ENCODE data around the gene IL24.
A peak's percentile ranks its signal among the peaks of the same experiment; 100 is the strongest.

IL24 gene

GRCh38 chr1:206895837-206896242, 1.4 kb upstream of the IL24 start:
- peaks cover 61% of the 10 kb centered on the region for H3K4me1 ChIP-seq (ENCODE audit: control insufficient read depth, insufficient read depth, low read length)
- DNase-seq (ENCODE audit: low read depth), result peak; percentile 76
- H3K27me3 ChIP-seq (replicated peaks; ENCODE audit: control insufficient read depth, insufficient read depth, low read length), result no peaks in the 10 kb centered on the region
- H3K9me3 ChIP-seq (ENCODE audit: control insufficient read depth, low read length), result no peaks in the 10 kb centered on the region
- no peak overlapping the region for H3K9ac ChIP-seq (ENCODE audit: low read length)
- H3K4me3 ChIP-seq (ENCODE audit: low read length), result no peak overlapping the region
- H3K36me3 ChIP-seq (ENCODE audit: control insufficient read depth, insufficient read depth, low read length, severe bottlenecking), result no peaks in the 10 kb centered on the region

- H3K27me3 ChIP-seq (replicated peaks; ENCODE audit: control insufficient read depth, insufficient read depth, low read length), result no peaks in the 10 kb centered on the region
- no peak overlapping the region for H3K9ac ChIP-seq (ENCODE audit: low read length)
- H3K4me3 ChIP-seq (ENCODE audit: low read length), result no peak overlapping the region
- peaks cover 57% of the 10 kb centered on the region for H3K4me1 ChIP-seq (ENCODE audit: control insufficient read depth, insufficient read depth, low read length)
- H3K36me3 ChIP-seq (ENCODE audit: control insufficient read depth, insufficient read depth, low read length, severe bottlenecking), result no peaks in the 10 kb centered on the region
- H3K9me3 ChIP-seq (ENCODE audit: control insufficient read depth, low read length), result no peaks in the 10 kb centered on the region
- no peak for DNase-seq (ENCODE audit: low read depth)
These were observed 982 bp upstream of the IL24 start for GRCh38 chr1:206896261-206896660.

- Histone ChIP-seq H3K36me3 (ENCODE audit: control insufficient read depth, insufficient read depth, low read length, severe bottlenecking) (no peaks in the 10 kb centered on the region), H3K9me3 (ENCODE audit: control insufficient read depth, low read length) (no peaks in the 10 kb centered on the region), H3K27me3 (replicated peaks; ENCODE audit: control insufficient read depth, insufficient read depth, low read length) (no peaks in the 10 kb centered on the region), H3K4me3 (ENCODE audit: low read length) (no peak overlapping the region), H3K4me1 (ENCODE audit: control insufficient read depth, insufficient read depth, low read length) (peaks cover 37% of the 10 kb centered on the region), H3K9ac (ENCODE audit: low read length) (no peak overlapping the region)
- peak; percentile 83 for DNase-seq (ENCODE audit: low read depth)
These were observed 1.1 kb downstream of the IL24 start for GRCh38 chr1:206898089-206898914.

GRCh38 chr1:206898915-206899431, 1.7 kb downstream of the IL24 start:
- no peak for DNase-seq (ENCODE audit: low read depth)
- H3K4me1 ChIP-seq (ENCODE audit: control insufficient read depth, insufficient read depth, low read length), result peaks cover 33% of the 10 kb centered on the region
- no peaks in the 10 kb centered on the region for H3K36me3 ChIP-seq (ENCODE audit: control insufficient read depth, insufficient read depth, low read length, severe bottlenecking)
- no peaks in the 10 kb centered on the region for H3K27me3 ChIP-seq (replicated peaks; ENCODE audit: control insufficient read depth, insufficient read depth, low read length)
- H3K9ac ChIP-seq (ENCODE audit: low read length), result no peak overlapping the region
- no peaks in the 10 kb centered on the region for H3K9me3 ChIP-seq (ENCODE audit: control insufficient read depth, low read length)
- H3K4me3 ChIP-seq (ENCODE audit: low read length), result no peak overlapping the region

- Histone ChIP-seq H3K9me3 (ENCODE audit: control insufficient read depth, low read length) (no peaks in the 10 kb centered on the region), H3K36me3 (ENCODE audit: control insufficient read depth, insufficient read depth, low read length, severe bottlenecking) (no peaks in the 10 kb centered on the region), H3K4me1 (ENCODE audit: control insufficient read depth, insufficient read depth, low read length) (peaks cover 33% of the 10 kb centered on the region), H3K27me3 (replicated peaks; ENCODE audit: control insufficient read depth, insufficient read depth, low read length) (no peaks in the 10 kb centered on the region), H3K4me3 (ENCODE audit: low read length) (no peak overlapping the region), H3K9ac (ENCODE audit: low read length) (no peak overlapping the region)
- DNase-seq (ENCODE audit: low read depth), result no peak
These were observed 2.5 kb downstream of the IL24 start for GRCh38 chr1:206899717-206900116.

- Histone ChIP-seq H3K9me3 (ENCODE audit: control insufficient read depth, low read length) (no peaks in the 10 kb centered on the region), H3K4me1 (ENCODE audit: control insufficient read depth, insufficient read depth, low read length) (peaks cover 38% of the 10 kb centered on the region), H3K4me3 (ENCODE audit: low read length) (no peak overlapping the region), H3K27me3 (replicated peaks; ENCODE audit: control insufficient read depth, insufficient read depth, low read length) (no peaks in the 10 kb centered on the region), H3K9ac (ENCODE audit: low read length) (no peak overlapping the region), H3K36me3 (ENCODE audit: control insufficient read depth, insufficient read depth, low read length, severe bottlenecking) (no peaks in the 10 kb centered on the region)
- no peak for DNase-seq (ENCODE audit: low read depth)
These were observed 2.9 kb downstream of the IL24 start for GRCh38 chr1:206900149-206900548.

GRCh38 chr1:206901944-206902343, 4.7 kb downstream of the IL24 start:
- Histone ChIP-seq H3K4me3 (ENCODE audit: low read length) (no peak overlapping the region), H3K4me1 (ENCODE audit: control insufficient read depth, insufficient read depth, low read length) (peaks cover 21% of the 10 kb centered on the region), H3K36me3 (ENCODE audit: control insufficient read depth, insufficient read depth, low read length, severe bottlenecking) (no peaks in the 10 kb centered on the region), H3K9me3 (ENCODE audit: control insufficient read depth, low read length) (no peaks in the 10 kb centered on the region), H3K9ac (ENCODE audit: low read length) (no peak overlapping the region), H3K27me3 (replicated peaks; ENCODE audit: control insufficient read depth, insufficient read depth, low read length) (no peaks in the 10 kb centered on the region)
- no peak for DNase-seq (ENCODE audit: low read depth)

GRCh38 chr1:206902702-206903101, 5.5 kb downstream of the IL24 start:
- H3K4me1 ChIP-seq (ENCODE audit: control insufficient read depth, insufficient read depth, low read length), result peaks cover 20% of the 10 kb centered on the region
- no peak for DNase-seq (ENCODE audit: low read depth)
- no peak overlapping the region for H3K4me3 ChIP-seq (ENCODE audit: low read length)
- no peaks in the 10 kb centered on the region for H3K27me3 ChIP-seq (replicated peaks; ENCODE audit: control insufficient read depth, insufficient read depth, low read length)
- H3K36me3 ChIP-seq (ENCODE audit: control insufficient read depth, insufficient read depth, low read length, severe bottlenecking), result no peaks in the 10 kb centered on the region
- H3K9me3 ChIP-seq (ENCODE audit: control insufficient read depth, low read length), result no peaks in the 10 kb centered on the region
- no peak overlapping the region for H3K9ac ChIP-seq (ENCODE audit: low read length)

GRCh38 chr1:206903687-206904086, 6.4 kb downstream of the IL24 start:
- no peak overlapping the region for H3K9ac ChIP-seq (ENCODE audit: low read length)
- H3K4me3 ChIP-seq (ENCODE audit: low read length), result no peak overlapping the region
- peaks cover 13% of the 10 kb centered on the region for H3K4me1 ChIP-seq (ENCODE audit: control insufficient read depth, insufficient read depth, low read length)
- no peaks in the 10 kb centered on the region for H3K27me3 ChIP-seq (replicated peaks; ENCODE audit: control insufficient read depth, insufficient read depth, low read length)
- no peaks in the 10 kb centered on the region for H3K36me3 ChIP-seq (ENCODE audit: control insufficient read depth, insufficient read depth, low read length, severe bottlenecking)
- no peaks in the 10 kb centered on the region for H3K9me3 ChIP-seq (ENCODE audit: control insufficient read depth, low read length)
- peak; percentile 19 for DNase-seq (ENCODE audit: low read depth)

GRCh38 chr1:206904423-206905142, 7.3 kb downstream of the IL24 start:
- H3K9ac ChIP-seq (ENCODE audit: low read length), result no peak overlapping the region
- no peaks in the 10 kb centered on the region for H3K9me3 ChIP-seq (ENCODE audit: control insufficient read depth, low read length)
- peaks cover 3% of the 10 kb centered on the region for H3K27me3 ChIP-seq (replicated peaks; ENCODE audit: control insufficient read depth, insufficient read depth, low read length)
- no peak for DNase-seq (ENCODE audit: low read depth)
- H3K4me3 ChIP-seq (ENCODE audit: low read length), result no peak overlapping the region
- H3K4me1 ChIP-seq (ENCODE audit: control insufficient read depth, insufficient read depth, low read length), result peaks cover 9% of the 10 kb centered on the region
- H3K36me3 ChIP-seq (ENCODE audit: control insufficient read depth, insufficient read depth, low read length, severe bottlenecking), result no peaks in the 10 kb centered on the region

- Histone ChIP-seq H3K4me1 (ENCODE audit: control insufficient read depth, insufficient read depth, low read length) (peaks cover 9% of the 10 kb centered on the region), H3K4me3 (ENCODE audit: low read length) (no peak overlapping the region), H3K27me3 (replicated peaks; ENCODE audit: control insufficient read depth, insufficient read depth, low read length) (peaks cover 12% of the 10 kb centered on the region), H3K9ac (ENCODE audit: low read length) (no peak overlapping the region), H3K9me3 (ENCODE audit: control insufficient read depth, low read length) (no peaks in the 10 kb centered on the region), H3K36me3 (ENCODE audit: control insufficient read depth, insufficient read depth, low read length, severe bottlenecking) (no peaks in the 10 kb centered on the region)
- peak; percentile 72 for DNase-seq (ENCODE audit: low read depth)
These were observed 8.3 kb downstream of the IL24 start for GRCh38 chr1:206905295-206906164.

All from adipocyte (in vitro differentiated cells).